Kidney (tissue), 14 donors: Measurements from ENCODE around the gene PDLIM5. TPM values are rescaled to one million over a fixed set of nuclear protein-coding genes. Genes with fewer than 3 reads are reported as not detected.

Experiments used
- DNase-seq, 5 donors: peaks; one replicate each; pipeline ENCODE4 v3.0.0-alpha.2; 2013 to 2020
- FAIRE-seq: peaks from 2 replicates; lab custom pipeline; 2012; peaks lifted over from hg19 to GRCh38; lab: Jason Lieb, UNC
- H3K27ac ChIP-seq, 2 donors: one replicate each; pipeline ENCODE4 v1.7.0; 2013; ENCODE audit warnings: low read depth in 2 of 2, low read length in 2 of 2, inconsistent platforms in 1 of 2
- H3K27me3 ChIP-seq: one replicate; pipeline ENCODE4 v1.7.1; 2013; ENCODE audit warnings: low read length, inconsistent platforms; ENCODE audit not compliant: control insufficient read depth, insufficient read depth
- H3K36me3 ChIP-seq, 3 donors: one replicate each; pipeline versions ENCODE4 v1.7.0 to v1.7.1; 2013; ENCODE audit warnings: low read length in 3 of 3, control low read depth in 1 of 3, inconsistent platforms in 1 of 3; ENCODE audit not compliant: insufficient read depth in 3 of 3, control insufficient read depth in 2 of 3
- H3K4me1 ChIP-seq, 3 donors: one replicate each; pipeline versions ENCODE4 v1.7.0 to v1.7.1; 2013; ENCODE audit warnings: low read length in 3 of 3, inconsistent platforms in 1 of 3, low read depth in 1 of 3; ENCODE audit not compliant: control insufficient read depth in 2 of 3, insufficient read depth in 2 of 3
- H3K4me3 ChIP-seq, 3 donors: one replicate each; pipeline versions ENCODE4 v1.7.0 to v1.8.1; 2013; ENCODE audit warnings: low read length in 3 of 3, control low read depth in 1 of 3, inconsistent platforms in 1 of 3
- H3K9ac ChIP-seq, 3 donors: one replicate each; pipeline versions ENCODE4 v1.7.0 to v1.7.1; 2013; ENCODE audit warnings: low read length in 3 of 3, control low read depth in 1 of 3, inconsistent platforms in 1 of 3
- H3K9me3 ChIP-seq, 3 donors: one replicate each; pipeline versions ENCODE4 v1.7.0 to v1.7.1; 2013; ENCODE audit warnings: low read length in 3 of 3, control low read depth in 1 of 3, inconsistent platforms in 1 of 3; ENCODE audit not compliant: control insufficient read depth in 2 of 3, insufficient read depth in 1 of 3
- intact Hi-C: fragments of 100-400 bp; cut with DNase I; formaldehyde crosslinking; loops from one replicate; pipeline ENCODE4 v1.11.1; 2022
- polyA plus RNA-seq: library from polyadenylated mRNA; stranded (reverse); fragments of 350-450 nt; fragmentation: Illumina TruSeq; extraction: RNeasy Lipid Tissue Mini Kit (QIAGEN cat#74804); gene quantifications from one replicate; pipeline ENCODE4 v1.2.3, GENCODE V29; 2014; ENCODE audit warnings: low read depth, low replicate concordance; ENCODE audit not compliant: insufficient read depth
- total RNA-seq: library from RNA; stranded (reverse); fragmentation: NEBNext Ultra II Directional; extraction: Animal tissue kit (Norgen Biotek cat#: 25700); gene quantifications from one replicate; pipeline ENCODE4 v1.2.1, GENCODE V29; 2021
- TF ChIP-seq, protein P1 (sequence below): IDR thresholded peaks from 3 replicates; pipeline ENCODE4 v1.5.1; 2012; ENCODE audit warnings: mild to moderate bottlenecking, moderate library complexity, borderline replicate concordance; ENCODE audit not compliant: insufficient read depth; ENCODE audit errors: extremely low read depth
- donor health status: control.
- donor health status: control.
- donor health status: control.
- donor health status: control.
- donor health status: control.
- donor health status: DM: yes; HTN: yes; CAD: no.
- donor health status: Normal renal cell carcinoma (clear cell type).

The PDLIM5 gene
- total and polyA plus RNA-seq, 2 donors from 2014 or later, result 24.3 to 167 TPM

DNA sequence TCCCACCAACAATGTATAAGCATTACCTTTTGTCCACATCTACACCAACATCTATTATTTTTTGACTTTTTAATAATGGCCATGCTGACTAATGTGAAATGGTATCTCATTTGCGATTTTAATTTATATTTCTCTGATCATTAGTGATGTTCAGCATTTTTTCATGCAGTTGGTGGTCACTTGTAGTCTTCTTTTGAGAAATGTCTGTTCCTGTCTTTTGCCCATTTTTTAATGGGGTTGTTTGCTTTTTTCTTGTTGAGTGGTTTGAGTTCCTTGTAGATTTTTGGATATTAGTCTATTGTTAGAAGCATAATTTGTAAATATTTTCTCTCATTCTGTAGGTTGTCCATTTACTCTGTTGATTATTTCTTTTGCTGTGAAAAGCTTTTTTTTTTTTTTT lies 36.8 kb upstream of the PDLIM5 start:
- Histone ChIP-seq H3K36me3 (no peaks in the 10 kb centered on the region), H3K27me3 (no peaks in the 10 kb centered on the region), H3K9ac (no peak overlapping the region), H3K27ac (no peak overlapping the region), H3K9me3 (no peaks in the 10 kb centered on the region), H3K4me1 (peaks cover 0 to 2% (median 0%) of the 10 kb centered on the region in 3 donors), H3K4me3 (no peak overlapping the region)
- no peak for DNase-seq
- intact Hi-C loops, result no loop called here
- TF ChIP-seq, protein P1, sequence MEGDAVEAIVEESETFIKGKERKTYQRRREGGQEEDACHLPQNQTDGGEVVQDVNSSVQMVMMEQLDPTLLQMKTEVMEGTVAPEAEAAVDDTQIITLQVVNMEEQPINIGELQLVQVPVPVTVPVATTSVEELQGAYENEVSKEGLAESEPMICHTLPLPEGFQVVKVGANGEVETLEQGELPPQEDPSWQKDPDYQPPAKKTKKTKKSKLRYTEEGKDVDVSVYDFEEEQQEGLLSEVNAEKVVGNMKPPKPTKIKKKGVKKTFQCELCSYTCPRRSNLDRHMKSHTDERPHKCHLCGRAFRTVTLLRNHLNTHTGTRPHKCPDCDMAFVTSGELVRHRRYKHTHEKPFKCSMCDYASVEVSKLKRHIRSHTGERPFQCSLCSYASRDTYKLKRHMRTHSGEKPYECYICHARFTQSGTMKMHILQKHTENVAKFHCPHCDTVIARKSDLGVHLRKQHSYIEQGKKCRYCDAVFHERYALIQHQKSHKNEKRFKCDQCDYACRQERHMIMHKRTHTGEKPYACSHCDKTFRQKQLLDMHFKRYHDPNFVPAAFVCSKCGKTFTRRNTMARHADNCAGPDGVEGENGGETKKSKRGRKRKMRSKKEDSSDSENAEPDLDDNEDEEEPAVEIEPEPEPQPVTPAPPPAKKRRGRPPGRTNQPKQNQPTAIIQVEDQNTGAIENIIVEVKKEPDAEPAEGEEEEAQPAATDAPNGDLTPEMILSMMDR, result no peak
- no peak for FAIRE-seq

GRCh38 chr4:94415448-94415847 lies 36.3 kb upstream of the PDLIM5 start:
- peaks cover 0 to 2% (median 0%) of the 10 kb centered on the region in 3 donors for H3K4me1 ChIP-seq
- no peaks in the 10 kb centered on the region for H3K9me3 ChIP-seq
- no peak for DNase-seq
- H3K27me3 ChIP-seq, result no peaks in the 10 kb centered on the region
- H3K4me3 ChIP-seq, result no peak overlapping the region
- TF ChIP-seq, protein P1, result no peak
- intact Hi-C loops, result no loop called here
- no peak overlapping the region for H3K9ac ChIP-seq
- H3K36me3 ChIP-seq, result no peaks in the 10 kb centered on the region
- H3K27ac ChIP-seq, result no peak overlapping the region
- no peak for FAIRE-seq

DNA sequence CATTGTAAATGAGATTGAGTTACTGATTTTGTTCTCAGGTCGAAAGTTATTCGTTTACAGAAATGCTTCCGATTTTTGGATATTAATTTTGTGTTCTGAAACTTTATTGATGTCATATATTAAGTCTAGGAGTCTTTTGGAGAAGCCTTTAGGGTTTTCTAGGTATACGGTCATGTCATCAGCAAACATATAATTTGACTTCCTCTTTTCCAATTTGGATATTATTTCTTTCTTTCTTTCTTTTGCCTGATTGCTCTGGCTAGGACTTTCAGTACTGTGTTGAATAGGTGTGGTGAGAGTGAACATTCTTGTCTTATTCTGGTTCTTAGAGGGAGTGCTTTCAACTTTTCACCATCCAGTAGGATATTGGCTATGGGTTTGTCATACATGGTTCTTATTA lies 35.4 kb upstream of the PDLIM5 start:
- no peaks in the 10 kb centered on the region for H3K9me3 ChIP-seq
- H3K27me3 ChIP-seq, result no peaks in the 10 kb centered on the region
- no peak overlapping the region for H3K27ac ChIP-seq
- H3K9ac ChIP-seq, result no peak overlapping the region
- TF ChIP-seq, protein P1, result no peak
- intact Hi-C loops, result no loop called here
- FAIRE-seq, result no peak
- no peak for DNase-seq
- H3K4me1 ChIP-seq, result peaks cover 0 to 2% (median 0%) of the 10 kb centered on the region in 3 donors
- no peaks in the 10 kb centered on the region for H3K36me3 ChIP-seq
- H3K4me3 ChIP-seq, result no peak overlapping the region

- H3K9me3 ChIP-seq, result no peaks in the 10 kb centered on the region
- peaks cover 0 to 2% (median 0%) of the 10 kb centered on the region in 3 donors for H3K4me1 ChIP-seq
- TF ChIP-seq, protein P1, result no peak
- H3K27me3 ChIP-seq, result no peaks in the 10 kb centered on the region
- H3K9ac ChIP-seq, result no peak overlapping the region
- H3K4me3 ChIP-seq, result no peak overlapping the region
- FAIRE-seq, result no peak
- no peaks in the 10 kb centered on the region for H3K36me3 ChIP-seq
- intact Hi-C loops, result no loop called here
- no peak overlapping the region for H3K27ac ChIP-seq
- no peak for DNase-seq
These were observed 34.8 kb upstream of the PDLIM5 start for GRCh38 chr4:94416981-94417380.
